HEK293 (cell line): ENCODE results near the gene ARHGEF7.

ENCODE experiments used
- CTCF ChIA-PET: fragments of 350-600 bp; formaldehyde crosslinking; extraction: SDS; loops from one replicate; lab custom pipeline; 2021; ENCODE audit warnings: antibody characterized with exemption; lab: Yijun Ruan, JAX
- POLR2A ChIA-PET: fragments of 300-600 bp; formaldehyde crosslinking; extraction: SDS; loops from one replicate; lab custom pipeline; 2020; ENCODE audit warnings: antibody characterized with exemption, inconsistent platforms; lab: Yijun Ruan, JAX
- H3K27ac ChIP-seq: fragments of 200-500 bp; sonication (Bioruptor generic); 2 replicates; pipeline ENCODE4 v1.5.1; 2014; ENCODE audit warnings: low read depth, low read length, control low read depth, inconsistent platforms; ENCODE audit errors: extremely low read depth
- H3K36me3 ChIP-seq, 2 experiments: fragments of 200-500 bp in 1 of 2; sonication (Bioruptor generic) in 1 of 2; 1 replicate in 1 of 2; 2 replicates in 1 of 2; pipeline ENCODE4 v1.5.1; 2014 to 2017; ENCODE audit warnings: inconsistent platforms in 2 of 2, low read length in 2 of 2; ENCODE audit not compliant: control insufficient read depth in 2 of 2, insufficient read depth in 1 of 2
- H3K4me1 ChIP-seq: fragments of 200-500 bp; sonication (Bioruptor generic); 2 replicates; pipeline ENCODE4 v1.5.1; 2014; ENCODE audit warnings: mild to moderate bottlenecking, low read length, inconsistent platforms; ENCODE audit not compliant: control insufficient read depth, insufficient read depth
- H3K4me3 ChIP-seq: 2 replicates; pipeline ENCODE4 v1.5.1; 2011; ENCODE audit warnings: low read depth, mild to moderate bottlenecking, control low read depth, low read length, moderate library complexity
- H3K9me3 ChIP-seq: fragments of 200-500 bp; sonication (Bioruptor generic); 2 replicates; pipeline ENCODE4 v1.5.1; 2014; ENCODE audit warnings: low read depth, low read length, inconsistent platforms; ENCODE audit not compliant: control insufficient read depth, insufficient read depth
- EGR2 ChIP-seq: fragments of 450-650 bp; formaldehyde crosslinking; IDR thresholded peaks from 2 replicates; pipeline ENCODE4 v1.5.1; 2016; ENCODE audit warnings: low read depth, missing biosample characterization, missing genetic modification characterization
- HIC1 ChIP-seq: fragments of 450-650 bp; formaldehyde crosslinking; IDR thresholded peaks from 2 replicates; pipeline ENCODE4 v1.5.1; 2016; ENCODE audit warnings: missing biosample characterization, missing genetic modification characterization
- KLF8 ChIP-seq: fragments of 450-650 bp; formaldehyde crosslinking; IDR thresholded peaks from 2 replicates; pipeline ENCODE4 v1.5.1; 2016; ENCODE audit warnings: missing biosample characterization, missing genetic modification characterization
- MZF1 ChIP-seq: fragments of 450-650 bp; formaldehyde crosslinking; IDR thresholded peaks from 2 replicates; pipeline ENCODE4 v1.5.1; 2017; ENCODE audit warnings: missing biosample characterization, missing genetic modification characterization, borderline replicate concordance
- PRDM1 ChIP-seq: fragments of 450-650 bp; formaldehyde crosslinking; IDR thresholded peaks from 2 replicates; pipeline ENCODE4; 2016; ENCODE audit warnings: missing biosample characterization, missing genetic modification characterization
- PRDM10 ChIP-seq: fragments of 450-650 bp; formaldehyde crosslinking; IDR thresholded peaks from 2 replicates; pipeline ENCODE4 v1.5.1; 2016; ENCODE audit warnings: missing biosample characterization, missing genetic modification characterization
- SCRT2 ChIP-seq: fragments of 450-650 bp; formaldehyde crosslinking; IDR thresholded peaks from 2 replicates; pipeline ENCODE4 v1.5.1; 2016; ENCODE audit warnings: missing biosample characterization, missing genetic modification characterization
- SP2 ChIP-seq: fragments of 450-650 bp; formaldehyde crosslinking; IDR thresholded peaks from 2 replicates; pipeline ENCODE4 v1.5.1; 2016; ENCODE audit warnings: missing biosample characterization, missing genetic modification characterization
- ZBTB44 ChIP-seq: fragments of 450-650 bp; IDR thresholded peaks from 2 replicates; pipeline ENCODE4 v1.5.1; 2018; ENCODE audit warnings: missing biosample characterization, mild to moderate bottlenecking, missing genetic modification characterization
- ZNF19 ChIP-seq: fragments of 450-650 bp; formaldehyde crosslinking; IDR thresholded peaks from 2 replicates; pipeline ENCODE4; 2016; ENCODE audit warnings: missing biosample characterization, missing genetic modification characterization, low read depth
- ZNF239 ChIP-seq: fragments of 450-650 bp; formaldehyde crosslinking; IDR thresholded peaks from 2 replicates; pipeline ENCODE4 v1.5.1; 2016; ENCODE audit warnings: missing biosample characterization, missing genetic modification characterization
- ZNF354C ChIP-seq: fragments of 450-650 bp; formaldehyde crosslinking; IDR thresholded peaks from 2 replicates; pipeline ENCODE4 v1.5.1; 2016; ENCODE audit warnings: missing biosample characterization, missing genetic modification characterization, low read depth, borderline replicate concordance
- ZNF404 ChIP-seq: fragments of 450-650 bp; formaldehyde crosslinking; IDR thresholded peaks from 2 replicates; pipeline ENCODE4 v1.5.1; 2017; ENCODE audit warnings: missing biosample characterization, missing genetic modification characterization
- ZNF449 ChIP-seq: fragments of 450-650 bp; formaldehyde crosslinking; IDR thresholded peaks from 2 replicates; pipeline ENCODE4 v1.5.1; 2017; ENCODE audit warnings: missing biosample characterization, mild to moderate bottlenecking, missing genetic modification characterization, moderate library complexity
- ZNF596 ChIP-seq: fragments of 450-650 bp; IDR thresholded peaks from 2 replicates; pipeline ENCODE4 v1.5.0; 2018; ENCODE audit warnings: missing biosample characterization, mild to moderate bottlenecking, missing genetic modification characterization, moderate library complexity
- ZNF654 ChIP-seq: fragments of 450-650 bp; formaldehyde crosslinking; IDR thresholded peaks from 2 replicates; pipeline ENCODE4 v1.5.1; 2016; ENCODE audit warnings: low read depth, missing biosample characterization, missing genetic modification characterization
- ZNF692 ChIP-seq: fragments of 450-650 bp; formaldehyde crosslinking; IDR thresholded peaks from 2 replicates; pipeline ENCODE4 v1.5.1; 2016; ENCODE audit warnings: missing biosample characterization, missing genetic modification characterization
- TF ChIP-seq, protein P1 (sequence below): fragments of 450-650 bp; formaldehyde crosslinking; IDR thresholded peaks from 2 replicates; pipeline ENCODE4 v1.5.1; 2016; ENCODE audit warnings: missing biosample characterization, missing genetic modification characterization
- TF ChIP-seq, protein P2 (sequence below): fragments of 450-650 bp; formaldehyde crosslinking; IDR thresholded peaks from 2 replicates; pipeline ENCODE4 v1.5.1; 2016; ENCODE audit warnings: missing biosample characterization, missing genetic modification characterization

ARHGEF7 gene

DNA sequence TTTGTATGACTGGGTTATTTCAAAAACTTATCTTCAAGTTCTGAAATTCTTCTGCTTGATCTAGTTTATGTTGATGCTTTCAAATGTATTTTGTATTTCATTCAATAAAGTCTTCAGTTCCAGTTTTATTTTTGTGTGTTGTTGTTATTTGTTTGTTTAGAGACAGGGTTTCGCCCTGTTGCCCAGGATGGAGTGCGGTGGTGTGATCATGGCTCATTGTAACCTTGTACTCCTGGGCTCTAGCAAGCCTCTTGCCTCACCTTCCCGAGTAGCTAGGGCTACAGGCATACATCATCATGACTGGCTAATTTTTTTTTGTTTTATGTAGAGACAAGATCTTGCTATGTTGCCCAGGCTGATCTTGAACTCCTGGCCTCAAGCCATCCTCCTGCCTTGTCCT, 40.3 kb upstream of the ARHGEF7 start (continued):
- no peak for TF ChIP-seq ZNF449 (tag by site-specific recombination)

GRCh38 chr13:111076155-111077013, 38.7 kb upstream of the ARHGEF7 start:
- Histone ChIP-seq H3K9me3 (no peaks in the 10 kb centered on the region), H3K4me1 (no peaks in the 10 kb centered on the region), H3K36me3 (no peaks in the 10 kb centered on the region), H3K4me3 (no peak overlapping the region), H3K27ac (no peak overlapping the region)
- no peak for TF ChIP-seq ZBTB44
- TF ChIP-seq HIC1 (tag by site-specific recombination): no peak
- no peak for TF ChIP-seq ZNF19 (tag by site-specific recombination)
- TF ChIP-seq, protein P1, sequence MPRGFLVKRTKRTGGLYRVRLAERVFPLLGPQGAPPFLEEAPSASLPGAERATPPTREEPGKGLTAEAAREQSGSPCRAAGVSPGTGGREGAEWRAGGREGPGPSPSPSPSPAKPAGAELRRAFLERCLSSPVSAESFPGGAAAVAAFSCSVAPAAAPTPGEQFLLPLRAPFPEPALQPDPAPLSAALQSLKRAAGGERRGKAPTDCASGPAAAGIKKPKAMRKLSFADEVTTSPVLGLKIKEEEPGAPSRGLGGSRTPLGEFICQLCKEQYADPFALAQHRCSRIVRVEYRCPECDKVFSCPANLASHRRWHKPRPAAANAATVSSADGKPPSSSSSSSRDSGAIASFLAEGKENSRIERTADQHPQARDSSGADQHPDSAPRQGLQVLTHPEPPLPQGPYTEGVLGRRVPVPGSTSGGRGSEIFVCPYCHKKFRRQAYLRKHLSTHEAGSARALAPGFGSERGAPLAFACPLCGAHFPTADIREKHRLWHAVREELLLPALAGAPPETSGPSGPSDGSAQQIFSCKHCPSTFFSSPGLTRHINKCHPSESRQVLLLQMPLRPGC (tag by site-specific recombination): no peak
- no peak for TF ChIP-seq ZNF692
- TF ChIP-seq SP2 (tag by site-specific recombination): no peak
- no peak for TF ChIP-seq ZNF654 (tag by site-specific recombination)
- no peak for TF ChIP-seq MZF1
- TF ChIP-seq PRDM10: no peak
- no peak for TF ChIP-seq ZNF354C (tag by site-specific recombination)
- TF ChIP-seq, protein P2, sequence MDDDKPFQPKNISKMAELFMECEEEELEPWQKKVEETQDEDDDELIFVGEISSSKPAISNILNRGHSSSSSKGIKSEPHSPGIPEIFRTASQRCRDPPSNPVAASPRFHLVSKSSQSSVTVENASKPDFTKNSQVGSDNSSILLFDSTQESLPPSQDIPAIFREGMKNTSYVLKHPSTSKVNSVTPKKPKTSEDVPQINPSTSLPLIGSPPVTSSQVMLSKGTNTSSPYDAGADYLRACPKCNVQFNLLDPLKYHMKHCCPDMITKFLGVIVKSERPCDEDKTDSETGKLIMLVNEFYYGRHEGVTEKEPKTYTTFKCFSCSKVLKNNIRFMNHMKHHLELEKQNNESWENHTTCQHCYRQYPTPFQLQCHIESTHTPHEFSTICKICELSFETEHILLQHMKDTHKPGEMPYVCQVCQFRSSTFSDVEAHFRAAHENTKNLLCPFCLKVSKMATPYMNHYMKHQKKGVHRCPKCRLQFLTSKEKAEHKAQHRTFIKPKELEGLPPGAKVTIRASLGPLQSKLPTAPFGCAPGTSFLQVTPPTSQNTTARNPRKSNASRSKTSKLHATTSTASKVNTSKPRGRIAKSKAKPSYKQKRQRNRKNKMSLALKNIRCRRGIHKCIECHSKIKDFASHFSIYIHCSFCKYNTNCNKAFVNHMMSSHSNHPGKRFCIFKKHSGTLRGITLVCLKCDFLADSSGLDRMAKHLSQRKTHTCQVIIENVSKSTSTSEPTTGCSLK (tag by site-specific recombination): no peak
- no peak for TF ChIP-seq ZNF596
- TF ChIP-seq PRDM1 (tag by site-specific recombination): no peak
- TF ChIP-seq ZNF404 (tag by site-specific recombination): no peak
- no peak for TF ChIP-seq ZNF239 (tag by site-specific recombination)
- TF ChIP-seq EGR2 (tag by site-specific recombination): no peak
- no peak for TF ChIP-seq SCRT2
- no peak for TF ChIP-seq KLF8 (tag by site-specific recombination)
- ChIA-PET CTCF (no interaction called here), POLR2A (interaction anchor here (0.6 kb wide), 1 partner anchor 844 kb away, joined by 3 read pairs; no protein-coding TSS in a partner anchor)
